ENCODE results near the gene OOSP4B.

DNA sequence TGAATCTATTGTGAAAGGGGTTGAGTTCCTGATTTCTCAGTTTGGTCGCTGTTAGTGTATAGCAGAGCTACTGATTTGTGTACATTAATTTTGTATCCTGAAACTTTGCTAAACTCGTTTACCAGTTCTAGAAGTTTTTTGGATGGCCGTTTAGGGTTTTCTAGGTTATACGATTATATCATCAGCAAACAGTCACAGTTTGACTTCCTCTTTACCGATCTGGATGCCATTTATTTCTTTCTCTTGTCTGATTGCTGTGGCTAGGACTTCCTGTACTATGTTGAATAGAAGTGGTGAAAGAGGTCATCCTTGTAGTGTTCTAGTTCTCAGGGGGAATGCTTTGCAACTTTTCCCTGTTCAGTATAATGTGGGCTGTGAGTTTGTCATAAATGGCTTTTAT lies 24.6 kb upstream of the OOSP4B start:
- TF ChIP-seq, protein P1, sequence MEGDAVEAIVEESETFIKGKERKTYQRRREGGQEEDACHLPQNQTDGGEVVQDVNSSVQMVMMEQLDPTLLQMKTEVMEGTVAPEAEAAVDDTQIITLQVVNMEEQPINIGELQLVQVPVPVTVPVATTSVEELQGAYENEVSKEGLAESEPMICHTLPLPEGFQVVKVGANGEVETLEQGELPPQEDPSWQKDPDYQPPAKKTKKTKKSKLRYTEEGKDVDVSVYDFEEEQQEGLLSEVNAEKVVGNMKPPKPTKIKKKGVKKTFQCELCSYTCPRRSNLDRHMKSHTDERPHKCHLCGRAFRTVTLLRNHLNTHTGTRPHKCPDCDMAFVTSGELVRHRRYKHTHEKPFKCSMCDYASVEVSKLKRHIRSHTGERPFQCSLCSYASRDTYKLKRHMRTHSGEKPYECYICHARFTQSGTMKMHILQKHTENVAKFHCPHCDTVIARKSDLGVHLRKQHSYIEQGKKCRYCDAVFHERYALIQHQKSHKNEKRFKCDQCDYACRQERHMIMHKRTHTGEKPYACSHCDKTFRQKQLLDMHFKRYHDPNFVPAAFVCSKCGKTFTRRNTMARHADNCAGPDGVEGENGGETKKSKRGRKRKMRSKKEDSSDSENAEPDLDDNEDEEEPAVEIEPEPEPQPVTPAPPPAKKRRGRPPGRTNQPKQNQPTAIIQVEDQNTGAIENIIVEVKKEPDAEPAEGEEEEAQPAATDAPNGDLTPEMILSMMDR (IDR thresholded peaks at IDR 0.05; ENCODE audit: low read length): no peak
- TF ChIP-seq EZH2phosphoT487 (IDR thresholded peaks at IDR 0.05; ENCODE audit: low read length): no peak
- no peak for TF ChIP-seq EZH2 (optimal IDR thresholded peaks at IDR 0.05; ENCODE audit: low read depth, low read length)

Data from MM.1S (cell line).